HG02938 (cell line): ENCODE measurements around the gene LRP1B.

Experiments used
- ATAC-seq: cut with Tn5 transposase; IDR thresholded peaks from one replicate; pipeline ENCODE4 v1.9.1; 2021; ENCODE audit warnings: mild to moderate bottlenecking, moderate library complexity; ENCODE audit not compliant: unreplicated experiment

The LRP1B gene

DNA sequence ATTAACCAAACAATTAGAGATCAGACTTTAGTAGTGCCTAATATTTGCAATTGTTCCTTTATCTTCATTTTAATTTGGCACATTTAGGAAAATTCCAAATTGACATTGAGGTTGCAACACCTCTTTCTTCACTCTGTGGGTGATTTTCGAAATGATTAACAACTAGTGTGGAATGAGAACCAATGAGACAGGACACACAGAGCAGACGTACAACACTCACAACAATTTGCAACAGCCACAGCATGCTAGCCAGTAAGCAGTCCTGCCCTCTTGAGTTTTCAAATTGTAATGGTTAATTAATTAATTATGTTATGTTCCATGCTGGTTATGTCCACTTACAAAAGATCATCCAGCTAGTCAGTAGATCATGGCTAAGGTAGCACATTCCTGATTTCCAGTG lies 339.3 kb downstream of the LRP1B start:
- ATAC-seq = no peak

DNA sequence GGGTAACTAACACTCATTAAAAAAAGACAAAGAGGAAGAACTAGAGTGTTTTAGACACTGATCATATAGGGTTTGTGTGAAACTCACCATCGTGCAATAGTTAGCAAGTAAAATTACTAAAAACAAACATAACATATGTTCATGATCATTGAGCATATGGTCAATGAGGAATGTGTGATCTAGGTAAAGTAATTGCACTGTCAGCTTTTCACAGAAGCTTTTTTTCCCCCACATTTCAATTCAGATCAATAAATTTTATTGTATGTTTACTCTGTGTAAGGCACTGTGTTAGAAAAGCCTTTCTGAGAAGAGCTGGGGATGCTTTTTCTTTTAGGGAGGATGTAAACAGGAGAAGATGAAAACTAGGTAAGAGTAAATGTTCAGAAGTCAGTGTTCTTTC lies 348.2 kb downstream of the LRP1B start:
- no peak for ATAC-seq

DNA sequence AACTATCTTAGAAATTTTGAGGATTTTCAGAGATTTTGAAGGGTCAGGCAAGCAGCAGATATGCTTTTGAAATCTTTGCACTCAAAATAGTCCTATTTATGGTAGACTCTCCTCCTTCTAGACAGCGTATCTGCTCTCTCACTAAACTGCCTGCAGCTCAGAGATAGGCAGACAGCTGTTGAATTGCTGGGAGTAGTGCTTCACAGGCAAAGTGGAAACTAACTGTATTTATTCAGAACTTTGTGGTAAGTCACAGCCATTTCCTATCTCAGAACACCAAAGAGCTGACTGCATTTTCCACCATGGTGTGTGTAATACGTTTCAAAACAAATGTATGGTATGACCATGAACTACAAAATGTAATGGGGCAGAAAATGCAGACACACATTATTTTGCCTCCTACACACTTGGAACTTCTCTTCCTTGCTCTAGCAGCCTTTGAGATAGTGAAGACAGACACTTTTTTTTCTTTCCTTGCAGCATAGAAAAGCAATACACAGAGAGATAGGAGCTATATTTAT lies 352.4 kb downstream of the LRP1B start:
- ATAC-seq = no peak

DNA sequence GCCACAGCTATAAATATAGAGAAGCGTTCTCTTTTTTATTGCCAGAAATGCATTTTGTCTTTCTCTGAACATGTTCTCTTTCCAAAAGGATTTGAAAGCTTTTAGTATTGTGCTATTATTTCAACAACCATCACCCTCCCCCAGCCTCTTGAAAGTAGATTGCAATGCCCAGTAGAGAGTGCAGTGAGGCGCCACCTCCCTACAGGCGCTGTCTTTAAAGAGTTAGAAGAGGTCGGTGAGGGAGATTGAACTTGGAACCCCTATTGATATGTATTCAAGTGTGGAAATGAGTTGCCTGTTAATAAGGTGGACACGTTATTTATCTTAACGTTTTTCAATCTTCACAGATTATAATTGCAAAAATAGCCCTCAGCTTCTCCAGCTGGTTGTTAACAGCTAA lies 360.3 kb downstream of the LRP1B start:
- no peak for ATAC-seq

DNA sequence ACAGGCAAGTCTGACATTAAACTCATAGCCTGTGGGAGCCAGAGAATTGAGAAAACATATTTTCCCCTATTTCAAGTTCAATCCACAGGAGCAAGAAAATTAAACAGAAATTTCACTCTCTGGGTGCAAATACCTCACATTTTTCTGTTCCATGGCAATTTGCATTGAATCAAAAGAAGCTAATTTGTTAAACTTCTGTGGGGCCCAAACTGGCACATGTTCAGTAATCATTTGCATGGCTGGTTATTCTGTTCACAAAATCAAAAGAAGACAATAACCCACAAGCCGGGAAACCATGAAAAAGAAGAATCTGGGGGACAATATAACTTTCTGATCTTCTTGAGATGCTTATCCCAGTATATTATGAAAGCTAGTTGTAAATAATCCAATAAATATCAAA lies 363.1 kb downstream of the LRP1B start:
- ATAC-seq = no peak

DNA sequence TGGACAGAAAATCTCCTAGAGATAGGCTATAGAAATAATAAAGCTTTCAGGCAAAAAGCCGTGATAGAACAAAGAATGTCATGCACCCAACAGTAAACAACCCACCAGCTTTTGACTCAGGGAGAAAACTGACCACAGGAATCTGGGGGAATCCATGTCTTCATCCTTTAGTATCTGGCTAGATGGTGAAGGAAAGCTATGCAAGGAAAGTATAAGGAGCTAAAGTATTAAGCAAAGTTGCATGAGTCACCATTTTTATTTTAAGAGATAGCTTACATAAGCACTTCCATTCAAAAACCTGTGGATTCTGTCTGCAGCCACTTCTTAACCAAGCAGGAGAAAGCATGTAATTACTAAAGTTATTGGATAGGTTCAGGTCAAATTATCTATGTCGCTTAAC lies 363.8 kb downstream of the LRP1B start:
- no peak for ATAC-seq

DNA sequence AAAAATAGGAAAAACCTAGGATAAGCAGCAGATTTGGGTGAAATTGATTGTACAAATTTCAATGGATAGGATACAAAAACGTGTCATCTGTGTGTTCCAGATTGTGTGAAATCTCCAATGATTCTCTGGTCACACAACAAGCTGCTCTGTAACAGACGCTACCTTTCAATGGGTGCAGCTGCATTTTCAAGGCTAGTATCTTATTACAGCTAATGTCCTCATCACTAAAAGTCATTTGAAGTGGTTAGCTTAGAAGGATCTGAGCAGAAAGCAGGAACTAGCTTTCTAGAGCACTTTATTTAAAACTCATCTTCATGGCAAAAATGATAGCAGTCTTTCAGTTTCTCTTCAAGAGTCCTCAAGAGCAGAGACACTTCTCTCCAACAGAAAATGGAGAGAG lies 364.6 kb downstream of the LRP1B start:
- ATAC-seq = no peak

DNA sequence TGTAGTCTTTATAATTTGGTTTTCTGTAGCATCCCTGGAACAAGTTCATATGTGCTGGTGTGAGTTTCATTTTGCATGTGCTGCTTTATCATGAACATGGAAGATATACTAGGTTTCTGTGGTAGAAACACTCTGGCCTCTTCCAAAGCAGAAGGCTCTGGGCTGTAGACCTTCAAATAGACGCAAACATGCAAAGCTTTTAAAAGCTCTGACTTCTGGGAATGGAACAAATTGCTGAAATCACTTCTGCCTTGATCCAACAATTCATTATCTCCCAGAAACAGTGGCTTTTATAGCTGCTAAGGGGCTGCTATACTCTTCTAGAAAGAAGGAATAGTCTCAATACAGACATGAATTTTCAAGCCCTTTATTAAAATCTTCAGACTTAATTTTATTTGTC lies 382.2 kb downstream of the LRP1B start:
- ATAC-seq = no peak

DNA sequence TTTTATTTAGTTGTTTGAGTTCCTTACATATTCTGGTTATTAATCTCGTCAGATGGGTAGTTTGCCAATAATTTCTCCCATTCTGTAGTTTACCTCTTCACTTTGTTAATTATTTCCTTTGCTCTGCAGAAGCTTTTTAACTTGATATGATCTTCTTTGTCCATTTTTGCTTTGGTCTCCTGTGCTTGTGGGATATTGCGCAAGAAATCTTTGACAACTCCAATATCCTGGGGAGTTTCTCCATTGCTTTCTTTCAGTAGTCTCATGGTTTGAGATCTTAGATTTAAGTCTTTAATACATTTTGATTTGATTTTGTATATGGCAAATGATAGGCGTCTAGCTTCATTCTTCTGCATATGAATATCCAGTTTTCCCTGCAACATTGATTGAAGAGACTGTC lies 389.2 kb downstream of the LRP1B start:
- ATAC-seq = no peak

DNA sequence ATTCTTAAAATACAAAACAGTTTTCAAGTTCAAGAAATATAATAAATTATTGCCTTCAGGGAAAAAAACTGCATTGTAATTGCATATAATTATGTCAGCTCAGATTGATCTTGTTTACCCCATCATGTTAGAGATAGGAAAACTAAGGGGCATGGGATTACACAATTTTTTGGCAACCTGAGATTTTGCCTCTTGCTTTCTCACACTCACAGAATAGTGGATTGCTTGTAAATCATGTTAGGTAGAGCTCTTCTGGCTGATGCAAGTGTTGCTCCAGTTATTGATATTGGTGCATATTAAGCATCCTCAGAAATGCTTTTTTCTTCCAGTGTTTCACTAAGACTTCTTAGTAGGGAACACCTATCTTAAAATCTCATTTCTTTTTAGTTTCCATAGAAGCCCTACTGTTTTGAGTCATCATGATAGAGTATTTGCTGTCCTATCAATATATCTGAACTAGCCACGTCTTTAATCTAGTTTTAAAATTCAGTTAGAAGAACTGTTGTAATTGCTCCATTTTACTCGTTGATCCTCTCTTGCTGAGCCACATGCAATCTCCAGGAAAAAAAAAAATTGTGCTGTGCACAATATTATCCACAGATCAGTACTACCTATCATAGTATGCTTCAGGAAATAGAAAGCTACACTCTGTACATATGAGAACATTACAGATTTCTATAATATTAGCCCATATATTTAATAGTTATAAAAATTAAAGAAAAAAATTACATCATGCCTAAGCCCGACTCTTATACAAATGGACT lies 393.1 kb downstream of the LRP1B start:
- ATAC-seq = no peak

DNA sequence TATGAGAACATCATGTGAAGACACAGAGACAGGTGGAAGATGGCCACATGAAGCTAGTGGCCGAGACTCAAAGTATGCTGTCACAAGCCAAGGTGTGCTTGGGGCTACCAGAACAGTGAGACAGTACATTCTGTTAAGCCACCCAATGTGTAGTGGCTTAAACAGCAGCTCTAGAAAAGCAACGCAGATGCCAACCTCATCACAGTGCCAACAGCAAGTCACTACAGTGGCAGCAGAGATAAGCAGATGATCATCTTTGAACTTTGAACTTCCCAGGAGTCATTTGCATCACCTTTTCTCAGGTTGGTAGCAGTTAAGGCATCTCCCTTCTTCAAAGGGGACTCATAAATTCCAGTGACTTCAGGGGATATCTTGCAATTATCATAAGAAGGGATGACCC lies 394.4 kb downstream of the LRP1B start:
- ATAC-seq = no peak

DNA sequence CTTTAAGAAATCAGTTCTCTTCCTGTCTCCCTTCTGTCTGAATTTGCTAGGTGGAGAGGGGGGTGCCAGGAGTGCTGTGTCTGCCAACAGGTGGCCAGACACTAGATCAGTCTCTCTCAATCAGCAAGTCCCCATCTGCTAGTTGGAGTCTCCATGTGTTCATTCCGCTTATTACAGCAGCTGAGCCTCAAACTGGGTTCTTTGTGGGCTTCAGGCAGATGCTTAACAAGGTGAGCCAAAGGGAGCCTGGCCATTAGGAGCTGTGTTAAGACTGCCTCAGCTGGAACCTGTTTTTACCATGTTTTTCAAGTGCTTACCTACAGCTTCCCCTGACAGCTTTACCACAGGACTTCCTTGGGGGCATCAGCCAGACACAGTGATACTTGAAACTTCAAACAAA lies 401.9 kb downstream of the LRP1B start:
- no peak for ATAC-seq

DNA sequence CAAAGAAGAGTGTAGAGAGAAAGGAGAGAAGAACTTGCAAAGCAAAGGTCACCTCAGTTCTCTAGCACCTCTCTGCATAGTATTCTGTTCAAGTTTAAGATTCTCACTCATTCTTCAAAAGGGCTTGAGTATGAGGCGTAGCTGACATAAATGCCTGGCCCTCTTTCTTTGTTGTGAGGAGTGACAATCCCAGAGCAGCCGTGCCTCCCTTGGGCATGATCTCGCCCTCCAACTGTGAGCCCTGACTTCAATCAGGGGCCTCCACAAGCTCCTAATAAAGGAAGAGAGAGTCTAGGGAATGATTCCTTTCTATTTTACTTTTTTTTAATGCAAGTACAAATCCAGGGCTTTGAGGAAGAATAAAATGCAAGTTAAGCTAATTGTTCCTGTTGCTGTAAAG lies 402.7 kb downstream of the LRP1B start:
- ATAC-seq = no peak

DNA sequence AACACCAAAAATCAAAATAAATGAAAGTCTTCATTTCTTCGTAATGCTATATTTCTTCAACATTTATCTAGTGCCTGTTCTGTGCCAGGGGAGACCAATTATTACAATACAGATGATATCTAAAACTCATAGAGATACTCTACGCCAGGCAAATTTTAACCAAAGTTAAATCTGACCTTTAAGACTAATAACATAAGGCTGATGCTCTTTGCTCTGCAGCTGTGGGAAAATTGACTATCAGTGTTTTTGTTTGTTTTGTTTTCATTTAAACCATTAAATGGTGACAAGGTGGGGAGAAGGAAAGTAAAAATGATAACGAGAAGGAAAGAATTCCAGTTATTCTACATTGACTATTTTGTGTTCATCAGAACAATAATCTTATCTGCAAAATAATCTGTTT lies 406.4 kb downstream of the LRP1B start:
- no peak for ATAC-seq

DNA sequence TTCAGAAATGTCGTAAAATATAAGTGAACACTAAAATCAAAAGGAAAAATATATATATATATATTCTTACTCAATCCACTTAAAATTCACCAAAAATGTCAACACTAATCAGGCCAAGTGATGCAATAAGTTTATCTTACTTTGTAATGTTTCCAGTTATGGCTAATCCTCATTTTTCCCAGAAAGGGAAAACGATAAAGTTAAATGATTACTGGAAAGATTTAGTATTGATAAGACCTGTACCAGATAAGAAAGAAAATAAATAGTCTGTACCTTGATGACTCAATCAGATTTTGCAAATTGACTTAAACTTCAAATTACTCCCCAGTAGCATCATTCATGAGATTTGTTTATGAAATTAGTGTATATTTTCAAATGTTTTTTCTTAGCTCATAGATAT lies 407.0 kb downstream of the LRP1B start:
- no peak for ATAC-seq

DNA sequence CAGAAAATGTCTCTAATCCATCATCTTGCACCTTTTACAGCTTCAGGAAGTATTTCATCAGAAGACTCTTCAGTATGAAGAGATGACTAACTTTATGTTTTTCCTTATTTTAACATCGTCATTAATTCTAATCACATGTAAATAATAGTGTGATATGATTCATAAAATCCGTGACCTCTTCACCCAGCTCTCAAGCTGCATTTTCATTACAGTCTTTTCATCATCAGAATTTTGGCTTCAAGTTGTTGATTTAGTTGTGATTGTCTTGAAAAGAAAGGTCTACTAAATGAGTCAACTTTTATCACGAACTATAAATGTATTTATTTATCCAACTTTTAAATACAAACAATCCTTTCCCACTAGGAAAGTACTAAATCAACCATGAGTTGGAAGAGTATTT lies 410.3 kb downstream of the LRP1B start:
- ATAC-seq = no peak

DNA sequence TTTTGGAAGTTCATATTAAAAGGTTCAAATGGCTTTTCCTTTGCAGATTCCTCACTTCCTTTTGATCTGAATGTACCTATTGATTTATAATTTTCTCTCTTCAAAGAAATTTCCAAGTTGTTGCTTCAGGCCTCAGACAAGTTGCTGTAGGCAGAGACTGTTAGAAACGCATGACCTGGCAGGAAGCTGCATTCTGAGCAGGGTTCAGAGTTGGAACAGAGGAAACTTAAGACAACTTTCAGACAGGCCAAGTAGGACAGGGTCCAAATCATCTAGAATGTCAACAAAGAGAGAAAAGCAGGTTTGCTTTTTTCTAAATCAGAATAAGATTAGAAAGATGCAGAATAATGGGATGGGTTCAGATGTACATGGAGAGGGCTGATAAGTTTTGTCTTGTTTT lies 416.3 kb downstream of the LRP1B start:
- ATAC-seq = no peak

DNA sequence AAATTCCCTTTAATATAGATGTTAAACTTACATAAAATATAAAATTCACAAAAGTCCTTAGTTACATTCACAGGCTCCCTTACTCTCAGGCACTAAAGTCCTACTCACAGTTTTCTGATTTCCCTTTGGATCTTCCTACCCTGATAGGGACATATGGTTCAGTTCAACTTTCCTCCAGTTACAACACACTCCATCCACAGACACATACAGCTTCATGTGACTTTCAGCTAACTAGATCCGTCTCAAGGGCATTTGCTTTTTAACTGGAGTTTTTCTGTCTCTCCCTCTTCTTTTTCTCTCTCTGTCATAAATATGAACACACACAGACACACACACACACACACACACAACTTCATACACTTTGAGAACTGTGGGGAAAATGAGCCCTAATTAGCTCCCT lies 419.2 kb downstream of the LRP1B start:
- ATAC-seq = no peak

DNA sequence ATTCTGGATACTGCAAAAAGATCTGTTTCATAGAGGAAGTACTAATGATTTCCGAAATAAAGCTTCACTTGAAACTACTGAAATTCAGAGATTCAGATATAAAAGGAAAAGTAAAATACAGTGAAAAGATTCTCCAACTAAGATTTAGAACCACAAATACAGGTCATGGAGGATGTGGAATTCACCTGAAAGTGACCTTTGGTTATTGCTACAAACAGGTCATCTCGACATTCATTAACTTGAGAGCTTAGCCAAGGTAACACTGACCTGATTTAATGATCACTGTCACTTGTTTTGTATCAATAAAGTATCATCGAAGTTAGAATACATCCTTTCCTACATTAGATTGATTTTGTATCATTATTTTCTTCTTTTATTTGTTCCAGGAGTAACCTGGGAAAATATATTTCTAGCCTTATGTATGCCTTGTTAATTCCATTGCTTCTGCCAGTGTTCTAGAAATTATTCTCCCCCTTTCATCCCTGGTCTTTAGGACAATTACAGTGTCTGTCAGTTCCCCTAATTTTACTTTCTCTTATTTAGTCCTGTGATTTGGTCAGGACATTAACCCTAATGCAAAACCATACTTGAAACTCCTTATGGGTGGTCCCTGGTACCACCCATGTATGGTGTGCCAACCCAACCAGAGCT lies 420.1 kb downstream of the LRP1B start:
- ATAC-seq = no peak

DNA sequence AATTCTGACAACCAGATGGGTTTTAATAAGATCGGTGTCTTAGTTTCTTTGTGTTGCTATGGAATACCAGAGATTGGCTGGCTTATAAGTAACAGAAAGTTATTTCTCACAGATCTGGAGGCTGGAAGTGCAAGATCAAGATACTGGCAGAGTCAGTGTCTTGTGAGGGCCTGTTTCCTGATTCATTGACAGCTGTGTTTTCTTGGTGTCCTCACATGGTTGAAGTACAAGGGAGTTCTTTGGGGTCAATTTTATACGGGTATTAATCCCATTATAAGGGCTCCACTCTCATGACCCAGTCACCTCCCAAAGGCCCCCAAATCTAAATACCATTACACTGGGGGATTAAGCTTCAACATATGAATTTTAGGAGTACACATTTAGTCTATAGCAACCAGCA lies 421.1 kb downstream of the LRP1B start:
- ATAC-seq = no peak

DNA sequence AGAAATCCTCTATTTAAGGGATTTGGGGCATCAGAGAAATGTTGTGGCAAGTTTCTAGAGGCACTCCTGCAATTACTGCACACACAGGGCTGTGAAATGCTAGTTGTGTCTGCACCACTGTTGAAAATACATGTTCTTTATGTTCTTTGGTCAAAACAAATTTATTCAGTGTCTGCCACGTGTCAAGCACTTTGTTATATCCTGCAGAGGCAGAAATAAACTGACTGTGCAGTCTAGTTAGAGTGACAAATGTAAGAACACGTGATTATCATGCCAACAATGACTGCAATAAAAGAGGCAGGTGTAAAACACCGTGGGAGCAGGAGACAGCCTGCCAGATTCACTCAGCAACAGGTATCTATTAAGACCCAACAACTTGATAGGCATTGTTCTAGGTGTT lies 423.3 kb downstream of the LRP1B start:
- no peak for ATAC-seq

DNA sequence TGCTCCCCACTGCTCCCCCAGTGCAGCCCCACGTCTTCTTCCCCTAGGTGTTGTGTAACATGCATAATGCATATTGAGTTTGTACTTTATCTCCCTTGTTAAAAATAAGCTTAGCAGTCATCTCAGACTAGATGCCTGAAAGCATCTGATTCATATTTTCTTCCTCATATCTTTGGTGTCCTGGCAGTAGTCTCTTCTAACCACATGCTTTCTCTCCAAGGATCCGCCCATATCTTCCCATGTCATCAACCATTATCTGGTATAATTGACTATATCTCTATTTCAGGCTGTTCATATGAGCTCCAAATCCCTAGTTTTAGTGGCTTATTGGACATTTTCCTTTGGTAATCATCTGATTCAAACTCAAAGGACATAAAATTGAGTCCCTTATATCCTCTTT lies 426.3 kb downstream of the LRP1B start:
- ATAC-seq = no peak

DNA sequence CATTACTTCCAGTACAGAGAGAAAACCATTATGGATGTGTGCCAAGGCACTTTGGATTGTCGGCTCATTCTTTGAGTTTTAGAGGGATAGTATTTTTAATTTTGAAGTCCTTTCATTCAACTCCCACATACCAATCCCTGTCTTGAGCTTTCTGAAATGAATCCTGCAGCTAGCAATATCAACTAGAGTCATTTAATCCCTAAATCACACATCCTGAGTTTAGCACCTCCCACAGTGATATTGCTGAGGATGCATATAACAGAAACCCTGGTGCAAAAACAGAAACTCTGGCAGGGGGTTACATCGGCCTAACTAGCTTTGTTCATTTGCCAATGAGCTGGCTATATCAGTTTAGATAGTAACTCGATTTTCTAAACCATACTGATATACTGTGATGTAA lies 427.3 kb downstream of the LRP1B start:
- no peak for ATAC-seq
